ENCODE results near the gene GRM8. TPM values are rescaled to one million over a fixed set of nuclear protein-coding genes. Genes with fewer than 3 reads are reported as not detected.

GRM8 gene
- total and polyA plus RNA-seq, 4 donors: 0.28 to 4.9 (median 2.8) TPM

DNA sequence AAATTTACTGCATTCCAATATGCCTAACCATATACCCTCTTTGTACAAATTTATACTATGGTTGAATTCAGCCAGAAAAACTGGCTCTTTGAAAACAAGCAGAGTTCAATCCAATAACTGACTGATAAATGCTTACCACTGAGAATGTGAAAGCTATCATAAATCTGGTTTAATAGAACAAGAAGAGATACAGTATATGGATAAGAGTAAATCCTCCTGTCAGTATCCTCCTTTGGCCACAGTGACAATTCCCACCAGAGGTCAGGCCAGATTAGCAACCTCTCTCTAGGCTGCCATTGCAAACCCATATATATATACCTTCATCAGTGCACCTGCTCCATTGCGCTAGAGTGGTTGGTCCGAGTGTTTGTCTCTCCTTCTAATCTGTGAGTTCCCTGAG, 647.2 kb downstream of the GRM8 start:
- WGBS: 91% methylated on average over 2 of the region's 2 CpGs
- no peak overlapping the region for H3K4me3 ChIP-seq (ENCODE audit: low read depth in 1 of 3, low read length in 3 of 3)
- no peaks in the 10 kb centered on the region for H3K36me3 ChIP-seq (ENCODE audit: control insufficient read depth in 4 of 4, insufficient read depth in 3 of 4, low read depth in 1 of 4, low read length in 3 of 4)
- DNase-seq (ENCODE audit: low spot score): no peak
- no peak overlapping the region for H3K27ac ChIP-seq (ENCODE audit: low read depth in 1 of 2, low read length in 2 of 2)
- TF ChIP-seq GABPA (IDR thresholded peaks at IDR 0.05 in 1 of 2, conservative IDR thresholded peaks at IDR 0.05 in 1 of 2): no peak
- no peak for TF ChIP-seq TAF1 (conservative IDR thresholded peaks at IDR 0.05)
- TF ChIP-seq SP1 (IDR thresholded peaks at IDR 0.05): no peak
- no peak for TF ChIP-seq HNF4G (IDR thresholded peaks at IDR 0.05)
- TF ChIP-seq EGR1 (IDR thresholded peaks at IDR 0.05; ENCODE audit: low read depth in 2 of 2): no peak
- TF ChIP-seq, protein P1, sequence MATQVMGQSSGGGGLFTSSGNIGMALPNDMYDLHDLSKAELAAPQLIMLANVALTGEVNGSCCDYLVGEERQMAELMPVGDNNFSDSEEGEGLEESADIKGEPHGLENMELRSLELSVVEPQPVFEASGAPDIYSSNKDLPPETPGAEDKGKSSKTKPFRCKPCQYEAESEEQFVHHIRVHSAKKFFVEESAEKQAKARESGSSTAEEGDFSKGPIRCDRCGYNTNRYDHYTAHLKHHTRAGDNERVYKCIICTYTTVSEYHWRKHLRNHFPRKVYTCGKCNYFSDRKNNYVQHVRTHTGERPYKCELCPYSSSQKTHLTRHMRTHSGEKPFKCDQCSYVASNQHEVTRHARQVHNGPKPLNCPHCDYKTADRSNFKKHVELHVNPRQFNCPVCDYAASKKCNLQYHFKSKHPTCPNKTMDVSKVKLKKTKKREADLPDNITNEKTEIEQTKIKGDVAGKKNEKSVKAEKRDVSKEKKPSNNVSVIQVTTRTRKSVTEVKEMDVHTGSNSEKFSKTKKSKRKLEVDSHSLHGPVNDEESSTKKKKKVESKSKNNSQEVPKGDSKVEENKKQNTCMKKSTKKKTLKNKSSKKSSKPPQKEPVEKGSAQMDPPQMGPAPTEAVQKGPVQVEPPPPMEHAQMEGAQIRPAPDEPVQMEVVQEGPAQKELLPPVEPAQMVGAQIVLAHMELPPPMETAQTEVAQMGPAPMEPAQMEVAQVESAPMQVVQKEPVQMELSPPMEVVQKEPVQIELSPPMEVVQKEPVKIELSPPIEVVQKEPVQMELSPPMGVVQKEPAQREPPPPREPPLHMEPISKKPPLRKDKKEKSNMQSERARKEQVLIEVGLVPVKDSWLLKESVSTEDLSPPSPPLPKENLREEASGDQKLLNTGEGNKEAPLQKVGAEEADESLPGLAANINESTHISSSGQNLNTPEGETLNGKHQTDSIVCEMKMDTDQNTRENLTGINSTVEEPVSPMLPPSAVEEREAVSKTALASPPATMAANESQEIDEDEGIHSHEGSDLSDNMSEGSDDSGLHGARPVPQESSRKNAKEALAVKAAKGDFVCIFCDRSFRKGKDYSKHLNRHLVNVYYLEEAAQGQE (IDR thresholded peaks at IDR 0.05): no peak
- TF ChIP-seq, protein P2, sequence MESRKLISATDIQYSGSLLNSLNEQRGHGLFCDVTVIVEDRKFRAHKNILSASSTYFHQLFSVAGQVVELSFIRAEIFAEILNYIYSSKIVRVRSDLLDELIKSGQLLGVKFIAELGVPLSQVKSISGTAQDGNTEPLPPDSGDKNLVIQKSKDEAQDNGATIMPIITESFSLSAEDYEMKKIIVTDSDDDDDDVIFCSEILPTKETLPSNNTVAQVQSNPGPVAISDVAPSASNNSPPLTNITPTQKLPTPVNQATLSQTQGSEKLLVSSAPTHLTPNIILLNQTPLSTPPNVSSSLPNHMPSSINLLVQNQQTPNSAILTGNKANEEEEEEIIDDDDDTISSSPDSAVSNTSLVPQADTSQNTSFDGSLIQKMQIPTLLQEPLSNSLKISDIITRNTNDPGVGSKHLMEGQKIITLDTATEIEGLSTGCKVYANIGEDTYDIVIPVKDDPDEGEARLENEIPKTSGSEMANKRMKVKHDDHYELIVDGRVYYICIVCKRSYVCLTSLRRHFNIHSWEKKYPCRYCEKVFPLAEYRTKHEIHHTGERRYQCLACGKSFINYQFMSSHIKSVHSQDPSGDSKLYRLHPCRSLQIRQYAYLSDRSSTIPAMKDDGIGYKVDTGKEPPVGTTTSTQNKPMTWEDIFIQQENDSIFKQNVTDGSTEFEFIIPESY (IDR thresholded peaks at IDR 0.05): no peak
- no peak for TF ChIP-seq RAD21 (IDR thresholded peaks at IDR 0.05)
- no peak for TF ChIP-seq RXRA (IDR thresholded peaks at IDR 0.05)
- no peak for TF ChIP-seq FOXA2 (IDR thresholded peaks at IDR 0.05)
- TF ChIP-seq JUND (IDR thresholded peaks at IDR 0.05): no peak
- no peaks in the 10 kb centered on the region for H3K27me3 ChIP-seq (ENCODE audit: control insufficient read depth in 4 of 4, insufficient read depth in 4 of 4, low read length in 3 of 4)
- no peak overlapping the region for H3K9ac ChIP-seq (ENCODE audit: low read depth in 1 of 2, low read length in 2 of 2)
- H3K4me1 ChIP-seq (ENCODE audit: control insufficient read depth in 4 of 4, insufficient read depth in 4 of 4, low read length in 3 of 4): no peaks in the 10 kb centered on the region
- H3K9me3 ChIP-seq (ENCODE audit: control insufficient read depth in 4 of 4, low read length in 3 of 4): no peaks in the 10 kb centered on the region

- Histone ChIP-seq H3K27ac (ENCODE audit: low read depth in 1 of 2, low read length in 2 of 2) (no peak overlapping the region), H3K36me3 (ENCODE audit: control insufficient read depth in 4 of 4, insufficient read depth in 3 of 4, low read depth in 1 of 4, low read length in 3 of 4) (no peaks in the 10 kb centered on the region), H3K9me3 (ENCODE audit: control insufficient read depth in 4 of 4, low read length in 3 of 4) (no peaks in the 10 kb centered on the region), H3K4me3 (ENCODE audit: low read depth in 1 of 3, low read length in 3 of 3) (no peak overlapping the region), H3K27me3 (ENCODE audit: control insufficient read depth in 4 of 4, insufficient read depth in 4 of 4, low read length in 3 of 4) (no peaks in the 10 kb centered on the region), H3K4me1 (ENCODE audit: control insufficient read depth in 4 of 4, insufficient read depth in 4 of 4, low read length in 3 of 4) (no peaks in the 10 kb centered on the region), H3K9ac (ENCODE audit: low read depth in 1 of 2, low read length in 2 of 2) (no peak overlapping the region)
- TF ChIP-seq RXRA (IDR thresholded peaks at IDR 0.05) (no peak), TAF1 (conservative IDR thresholded peaks at IDR 0.05) (no peak), FOXA1 (IDR thresholded peaks at IDR 0.05) (no peak), CTCF (IDR thresholded peaks at IDR 0.05; ENCODE audit: low read depth, low read length, missing input control) (no peak), HNF4G (IDR thresholded peaks at IDR 0.05) (no peak), YY1 (IDR thresholded peaks at IDR 0.05) (no peak), HNF4A (conservative IDR thresholded peaks at IDR 0.05) (no peak), RAD21 (IDR thresholded peaks at IDR 0.05) (no peak), ATF3 (IDR thresholded peaks at IDR 0.05) (no peak), JUND (IDR thresholded peaks at IDR 0.05) (no peak)
- TF ChIP-seq, protein P1 (IDR thresholded peaks at IDR 0.05): no peak
- DNase-seq (ENCODE audit: low spot score): no peak
- 81% methylated on average over 3 of the region's 3 CpGs for WGBS
Measured at GRCh38 chr7:126605056-126605455, 647.7 kb downstream of the GRM8 start.
